HG02798 (cell line): ENCODE results near the gene FCN2.
"Not testable (repeated sequence)": the region's sequence is repeated elsewhere in the genome, so short reads cannot be mapped to it uniquely, and the experiment has no call there.

Experiments
- ATAC-seq: cut with Tn5 transposase; IDR thresholded peaks from one replicate; pipeline ENCODE4 v1.9.1; 2021; ENCODE audit warnings: mild to moderate bottlenecking; ENCODE audit not compliant: unreplicated experiment, poor library complexity

The FCN2 gene

GRCh38 chr9:134846699-134847098, 33.9 kb upstream of the FCN2 start:
- ATAC-seq, result no peak

GRCh38 chr9:134847138-134847537, 33.5 kb upstream of the FCN2 start:
- ATAC-seq, result no peak

- ATAC-seq, result no peak
Observed at GRCh38 chr9:134847752-134848432, 32.7 kb upstream of the FCN2 start.

GRCh38 chr9:134848504-134848903, 32.1 kb upstream of the FCN2 start:
- no peak for ATAC-seq

- ATAC-seq, result no peak
Observed at GRCh38 chr9:134850611-134851010, 30.0 kb upstream of the FCN2 start.

GRCh38 chr9:134851020-134851419, 29.6 kb upstream of the FCN2 start:
- ATAC-seq, result no peak

GRCh38 chr9:134852906-134853654, 27.5 kb upstream of the FCN2 start:
- ATAC-seq, result no peak

- ATAC-seq, result no peak
Observed at GRCh38 chr9:134853893-134854292, 26.7 kb upstream of the FCN2 start.

- ATAC-seq, result no peak
Observed at GRCh38 chr9:134854541-134854981, 26.0 kb upstream of the FCN2 start.

- ATAC-seq, result no peak
Observed at GRCh38 chr9:134855231-134855899, 25.2 kb upstream of the FCN2 start.

- no peak for ATAC-seq
Observed at GRCh38 chr9:134855900-134856377, 24.7 kb upstream of the FCN2 start.

GRCh38 chr9:134857451-134857850, 23.2 kb upstream of the FCN2 start:
- ATAC-seq, result not testable (repeated sequence)

- peak; percentile 85 for ATAC-seq
Observed at GRCh38 chr9:134858051-134858841, 22.4 kb upstream of the FCN2 start.

- ATAC-seq, result no peak
Observed at GRCh38 chr9:134860510-134860909, 20.1 kb upstream of the FCN2 start.

GRCh38 chr9:134861595-134862334, 18.8 kb upstream of the FCN2 start:
- ATAC-seq, result no peak

- ATAC-seq, result no peak
Observed at GRCh38 chr9:134863306-134863902, 17.2 kb upstream of the FCN2 start.

GRCh38 chr9:134863941-134864820, 16.4 kb upstream of the FCN2 start:
- ATAC-seq, result no peak

- no peak for ATAC-seq
Observed at GRCh38 chr9:134864821-134865190, 15.8 kb upstream of the FCN2 start.
